ENCODE results near the gene HOPX.

Gene HOPX

DNA sequence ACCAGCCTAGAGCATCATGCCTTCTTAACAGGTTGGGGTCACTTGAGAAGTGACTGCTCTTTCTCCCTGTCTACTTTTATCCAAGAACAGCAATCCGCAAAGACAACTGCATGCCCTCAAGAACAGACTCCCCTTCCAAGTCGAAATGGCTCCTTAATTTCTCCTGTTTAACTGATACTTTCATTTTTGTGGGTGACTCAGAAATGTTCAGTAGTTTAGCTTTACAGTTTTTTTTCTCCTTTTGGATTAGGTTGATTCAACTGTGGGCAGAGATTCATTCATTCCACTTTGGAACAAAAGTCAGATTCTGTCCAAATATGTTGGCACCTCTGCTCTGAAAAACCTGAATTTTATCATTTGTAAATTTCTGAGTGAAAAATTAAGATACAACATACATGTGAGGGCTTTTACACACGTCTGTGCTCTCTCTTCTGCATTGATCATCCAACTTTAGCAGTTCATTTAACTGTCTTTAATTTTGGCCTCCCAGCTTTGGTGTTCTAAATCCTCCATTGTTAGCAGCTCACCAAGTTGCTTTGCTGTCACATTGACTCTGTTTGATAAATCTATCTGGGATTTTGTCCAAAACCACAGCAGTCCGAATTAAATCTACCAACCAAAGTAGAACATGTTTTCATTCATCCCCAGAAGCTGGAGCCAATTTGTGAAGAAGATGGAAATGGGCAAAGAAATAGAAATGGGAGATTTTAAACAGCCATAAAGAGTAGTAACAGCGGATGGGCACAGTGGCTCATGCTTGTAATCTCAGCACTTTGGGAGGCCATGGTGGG lies 50.0 kb downstream of the HOPX start:
- no peak for DNase-seq (ENCODE audit: low read depth, low spot score)
- ChIA-PET POLR2A (interaction anchor here (0.8 kb wide), 1 partner anchor 10 kb away, joined by 3 read pairs; no protein-coding TSS in a partner anchor), CTCF (interaction anchor here (4.3 kb wide), 1 partner anchor 10 kb away, joined by 22 read pairs; no protein-coding TSS in a partner anchor)
- no peak overlapping the region for H3K4me3 ChIP-seq (ENCODE audit: low read depth, low read length)
- TF ChIP-seq, protein P1, sequence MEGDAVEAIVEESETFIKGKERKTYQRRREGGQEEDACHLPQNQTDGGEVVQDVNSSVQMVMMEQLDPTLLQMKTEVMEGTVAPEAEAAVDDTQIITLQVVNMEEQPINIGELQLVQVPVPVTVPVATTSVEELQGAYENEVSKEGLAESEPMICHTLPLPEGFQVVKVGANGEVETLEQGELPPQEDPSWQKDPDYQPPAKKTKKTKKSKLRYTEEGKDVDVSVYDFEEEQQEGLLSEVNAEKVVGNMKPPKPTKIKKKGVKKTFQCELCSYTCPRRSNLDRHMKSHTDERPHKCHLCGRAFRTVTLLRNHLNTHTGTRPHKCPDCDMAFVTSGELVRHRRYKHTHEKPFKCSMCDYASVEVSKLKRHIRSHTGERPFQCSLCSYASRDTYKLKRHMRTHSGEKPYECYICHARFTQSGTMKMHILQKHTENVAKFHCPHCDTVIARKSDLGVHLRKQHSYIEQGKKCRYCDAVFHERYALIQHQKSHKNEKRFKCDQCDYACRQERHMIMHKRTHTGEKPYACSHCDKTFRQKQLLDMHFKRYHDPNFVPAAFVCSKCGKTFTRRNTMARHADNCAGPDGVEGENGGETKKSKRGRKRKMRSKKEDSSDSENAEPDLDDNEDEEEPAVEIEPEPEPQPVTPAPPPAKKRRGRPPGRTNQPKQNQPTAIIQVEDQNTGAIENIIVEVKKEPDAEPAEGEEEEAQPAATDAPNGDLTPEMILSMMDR (IDR thresholded peaks at IDR 0.05; ENCODE audit: insufficient read depth, low read length, missing control alignments), result no peak

- no peak for DNase-seq (ENCODE audit: low read depth, low spot score)
- H3K4me3 ChIP-seq (ENCODE audit: low read depth, low read length), result no peak overlapping the region
- ChIA-PET CTCF (interaction anchor here (1.2 to 2.4 kb wide), 3 partner anchors 11 to 84 kb away, joined by 4 to 13 read pairs (median 4); no protein-coding TSS in a partner anchor), POLR2A (no interaction called here)
- TF ChIP-seq, protein P1 (IDR thresholded peaks at IDR 0.05; ENCODE audit: insufficient read depth, low read length, missing control alignments), result no peak
Measured at GRCh38 chr4:56628592-56628991, 52.5 kb downstream of the HOPX start.

GRCh38 chr4:56627985-56628384 lies 53.1 kb downstream of the HOPX start:
- CTCF ChIA-PET, result interaction anchor here (1.2 to 2.4 kb wide), 6 partner anchors 11 to 208 kb away, joined by 3 to 14 read pairs (median 4); no protein-coding TSS in a partner anchor
- POLR2A ChIA-PET, result no interaction called here
- TF ChIP-seq, protein P1 (IDR thresholded peaks at IDR 0.05; ENCODE audit: insufficient read depth, low read length, missing control alignments), result no peak
- H3K4me3 ChIP-seq (ENCODE audit: low read depth, low read length), result no peak overlapping the region
- DNase-seq (ENCODE audit: low read depth, low spot score), result no peak

- DNase-seq (ENCODE audit: low read depth, low spot score), result no peak
- ChIA-PET CTCF (interaction anchor here (1.0 to 2.4 kb wide), 5 partner anchors 14 to 208 kb away, joined by 3 to 14 read pairs (median 4); no protein-coding TSS in a partner anchor), POLR2A (no interaction called here)
- no peak overlapping the region for H3K4me3 ChIP-seq (ENCODE audit: low read depth, low read length)
- TF ChIP-seq, protein P1 (IDR thresholded peaks at IDR 0.05; ENCODE audit: insufficient read depth, low read length, missing control alignments), result no peak
Measured at GRCh38 chr4:56627375-56627774, 53.7 kb downstream of the HOPX start.

DNA sequence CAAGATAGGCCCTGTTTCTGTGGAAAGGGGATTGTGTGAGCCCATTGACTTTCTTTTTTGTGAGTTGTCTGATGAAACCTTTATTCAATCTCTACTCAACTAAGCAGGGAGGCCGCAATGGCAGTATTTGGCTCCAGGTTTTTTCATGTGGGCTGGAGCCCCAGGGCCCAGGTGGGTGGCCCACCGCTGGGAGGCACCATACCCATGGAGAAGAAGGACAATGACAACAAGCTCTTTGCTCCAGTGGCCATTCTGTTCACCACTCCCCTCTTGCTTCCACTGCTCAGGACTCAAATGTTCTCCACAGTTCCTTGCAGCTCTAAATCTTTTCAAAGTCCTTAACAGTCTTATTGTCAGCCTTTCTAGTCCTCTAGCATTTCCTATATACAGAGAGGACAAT lies 54.1 kb downstream of the HOPX start:
- CTCF ChIA-PET, result interaction anchor here (1.0 to 2.4 kb wide), 5 partner anchors 14 to 209 kb away, joined by 3 to 14 read pairs (median 4); no protein-coding TSS in a partner anchor
- POLR2A ChIA-PET, result no interaction called here
- DNase-seq (ENCODE audit: low read depth, low spot score), result no peak
- TF ChIP-seq, protein P1 (IDR thresholded peaks at IDR 0.05; ENCODE audit: insufficient read depth, low read length, missing control alignments), result no peak
- no peak overlapping the region for H3K4me3 ChIP-seq (ENCODE audit: low read depth, low read length)

- no peak for DNase-seq (ENCODE audit: low read depth, low spot score)
- ChIA-PET CTCF (interaction anchor here (1.0 to 2.4 kb wide), 4 partner anchors 15 to 175 kb away, joined by 4 to 14 read pairs (median 8); no protein-coding TSS in a partner anchor), POLR2A (no interaction called here)
- TF ChIP-seq, protein P1 (IDR thresholded peaks at IDR 0.05; ENCODE audit: insufficient read depth, low read length, missing control alignments), result no peak
- no peak overlapping the region for H3K4me3 ChIP-seq (ENCODE audit: low read depth, low read length)
Measured at GRCh38 chr4:56626420-56626819, 54.7 kb downstream of the HOPX start.

Measured in AG04449 (cell line).